A549 (cell line): ENCODE data around the gene SNAPIN. TPM values are rescaled to one million over a fixed set of nuclear protein-coding genes. Genes with fewer than 3 reads are reported as not detected.

ENCODE experiments used
- ATAC-seq, 2 experiments: fragments of 200-7000 bp in 1 of 2; fragments of >200 bp in 1 of 2; cut with Nextera tagmentation in 1 of 2; cut with Tn5 transposase in 1 of 2; 3 replicates each; pipeline versions ENCODE4 v1.8.0 to v1.9.1; 2018 to 2020; ENCODE audit warnings: mild to moderate bottlenecking in 1 of 2, moderate library complexity in 1 of 2
- CTCF ChIA-PET: fragments of 300-600 bp; sonication (Branson Sonifier 250); formaldehyde crosslinking; extraction: SDS; loops from one replicate; lab custom pipeline; 2021; ENCODE audit warnings: antibody characterized with exemption, inconsistent platforms; lab: Yijun Ruan, JAX
- POLR2A ChIA-PET: fragments of 350-600 bp; formaldehyde crosslinking; extraction: SDS; loops from one replicate; lab custom pipeline; 2021; ENCODE audit warnings: antibody characterized with exemption, inconsistent platforms; lab: Yijun Ruan, JAX
- DNase-seq, 2 experiments: peaks; one replicate each; pipeline versions ENCODE4 v3.0.0 to v3.0.0-alpha.2; 2011 to 2016; ENCODE audit warnings: low read depth in 1 of 2, low spot score in 1 of 2
- FAIRE-seq: peaks from 2 replicates; lab custom pipeline; 2011; peaks lifted over from hg19 to GRCh38; lab: Jason Lieb, UNC
- H3K27ac ChIP-seq, 2 experiments: fragments of >200 bp; sonication (Bioruptor Twin); formaldehyde crosslinking; 3 replicates each; pipeline ENCODE4 v1.5.1; 2016 to 2017
- H3K4me1 ChIP-seq: fragments of >200 bp; sonication (Bioruptor Twin); formaldehyde crosslinking; 3 replicates; pipeline ENCODE4 v1.6.1; 2016
- H3K4me2 ChIP-seq: fragments of >200 bp; sonication (Bioruptor Twin); formaldehyde crosslinking; 3 replicates; pipeline ENCODE4 v1.6.1; 2016
- H3K4me3 ChIP-seq: fragments of >200 bp; sonication (Bioruptor Twin); formaldehyde crosslinking; 3 replicates; pipeline ENCODE4 v1.5.1; 2016
- H3K9me3 ChIP-seq: fragments of >200 bp; sonication (Bioruptor Twin); formaldehyde crosslinking; 3 replicates; pipeline ENCODE4 v1.6.1; 2016
- ATOH8 ChIP-seq: fragments of 250-450 bp; sonication (Bioruptor Pico); IDR thresholded peaks from 2 replicates; pipeline ENCODE4 v1.5.0; 2020; ENCODE audit warnings: low read depth, mild to moderate bottlenecking, moderate library complexity
- CEBPB ChIP-seq, 2 experiments: fragments of >200 bp in 1 of 2; sonication (Bioruptor Twin) in 1 of 2; formaldehyde crosslinking in 1 of 2; IDR thresholded peaks; 2 replicates each; pipeline ENCODE4 v1.6.1; 2012 to 2016
- EHF ChIP-seq: fragments of 250-450 bp; sonication (Bioruptor Pico); IDR thresholded peaks from 2 replicates; pipeline ENCODE4 v1.5.0; 2020; ENCODE audit warnings: mild to moderate bottlenecking
- ELK1 ChIP-seq: fragments of 150-350 bp; IDR thresholded peaks from 2 replicates; pipeline ENCODE4 v1.6.1; 2014; ENCODE audit warnings: low read depth, mild to moderate bottlenecking, low read length
- ESRRA ChIP-seq: fragments of 150-350 bp; IDR thresholded peaks from 2 replicates; pipeline ENCODE4 v1.6.1; 2014; ENCODE audit warnings: mild to moderate bottlenecking, low read length, borderline replicate concordance
- GATA3 ChIP-seq: IDR thresholded peaks from 2 replicates; pipeline ENCODE4 v1.6.1; 2012; ENCODE audit warnings: borderline replicate concordance
- HOXA7 ChIP-seq: fragments of 250-450 bp; sonication (Bioruptor Pico); IDR thresholded peaks from 2 replicates; pipeline ENCODE4 v1.5.0; 2020; ENCODE audit warnings: mild to moderate bottlenecking, moderate library complexity
- HOXB5 ChIP-seq: fragments of 250-450 bp; sonication (Bioruptor Pico); IDR thresholded peaks from 2 replicates; pipeline ENCODE4 v1.5.0; 2020; ENCODE audit warnings: mild to moderate bottlenecking, moderate library complexity
- KDM1A ChIP-seq: fragments of 200-600 bp; sonication (generic); IDR thresholded peaks from 2 replicates; pipeline ENCODE4 v1.6.1; 2016; ENCODE audit warnings: low read depth, mild to moderate bottlenecking
- MAX ChIP-seq: IDR thresholded peaks from 2 replicates; pipeline ENCODE4 v1.6.1; 2012
- MYC ChIP-seq: IDR thresholded peaks from 2 replicates; pipeline ENCODE4 v1.6.1; 2012; ENCODE audit warnings: mild to moderate bottlenecking, inconsistent platforms, low read length, improper control_type of control experiment, borderline replicate concordance
- NFE2L2 ChIP-seq: fragments of 150-350 bp; conservative IDR thresholded peaks from 2 replicates; pipeline ENCODE4 v1.6.1; 2014; ENCODE audit warnings: low read length
- NPAS2 ChIP-seq: fragments of 250-450 bp; sonication (Bioruptor Pico); IDR thresholded peaks from 2 replicates; pipeline ENCODE4 v1.8.0; 2022; ENCODE audit warnings: mild to moderate bottlenecking, moderate library complexity, borderline replicate concordance
- NR3C1 ChIP-seq: fragments of >200 bp; sonication (Bioruptor Twin); formaldehyde crosslinking; IDR thresholded peaks from 3 replicates; pipeline ENCODE4 v1.6.1; 2017
- REST ChIP-seq: fragments of 200-600 bp; sonication (generic); IDR thresholded peaks from 2 replicates; pipeline ENCODE4 v1.6.1; 2016; ENCODE audit warnings: antibody characterized with exemption, mild to moderate bottlenecking, moderate library complexity
- RFX5 ChIP-seq: fragments of 450-650 bp; IDR thresholded peaks from 2 replicates; pipeline ENCODE4 v1.7.1; 2014; ENCODE audit warnings: antibody characterized with exemption, mild to moderate bottlenecking, moderate library complexity
- RNF2 ChIP-seq: fragments of 200-600 bp; sonication (generic); IDR thresholded peaks from 2 replicates; pipeline ENCODE4 v1.6.1; 2016; ENCODE audit warnings: low read depth, mild to moderate bottlenecking, antibody characterized with exemption, moderate library complexity, borderline replicate concordance
- ZFP36 ChIP-seq: fragments of 450-650 bp; IDR thresholded peaks from 2 replicates; pipeline ENCODE4 v1.6.1; 2014; ENCODE audit warnings: borderline replicate concordance; ENCODE audit not compliant: partially characterized antibody
- ZSCAN20 ChIP-seq: fragments of 250-450 bp; sonication (Bioruptor Pico); IDR thresholded peaks from 2 replicates; pipeline ENCODE4 v1.8.0; 2022; ENCODE audit warnings: mild to moderate bottlenecking, moderate library complexity
- WGBS: methylation state at CpG from one replicate; pipeline ENCODE4 v1.1.6; 2017; ENCODE audit errors: missing lambda C conversion rate; 5-methylcytosine and 5-hydroxymethylcytosine counted together
- polyA plus RNA-seq, 4 experiments: library from polyadenylated mRNA; depleted of rRNA in 3 of 4; stranded (reverse); fragments of >200 nt; fragmentation: RNase III in 1 of 4; extraction: RNeasy Plus Mini Kit Qiagen cat#74134 plus additional on column Dnase treatment in 1 of 4; gene quantifications; 2 replicates in 3 of 4; 3 replicates in 1 of 4; pipeline ENCODE4 v1.2.3, GENCODE V29; 2011 to 2017
- TF ChIP-seq, protein P1 (sequence below): fragments of >200 bp; sonication (Bioruptor Twin); formaldehyde crosslinking; IDR thresholded peaks from 3 replicates; pipeline ENCODE4 v1.5.1; 2016
- TF ChIP-seq, protein P2 (sequence below): fragments of 450-650 bp; IDR thresholded peaks from 2 replicates; pipeline ENCODE4 v1.6.1; 2014; ENCODE audit warnings: antibody characterized with exemption
- TF ChIP-seq, protein P3 (sequence below): IDR thresholded peaks from 2 replicates; pipeline ENCODE4 v1.6.1; 2012; ENCODE audit warnings: low read depth, borderline replicate concordance

The SNAPIN gene
- polyA plus RNA-seq, 2 of the 4 experiments (the other 2 are of a cell fraction) = 52.6 to 71.4 TPM

DNA sequence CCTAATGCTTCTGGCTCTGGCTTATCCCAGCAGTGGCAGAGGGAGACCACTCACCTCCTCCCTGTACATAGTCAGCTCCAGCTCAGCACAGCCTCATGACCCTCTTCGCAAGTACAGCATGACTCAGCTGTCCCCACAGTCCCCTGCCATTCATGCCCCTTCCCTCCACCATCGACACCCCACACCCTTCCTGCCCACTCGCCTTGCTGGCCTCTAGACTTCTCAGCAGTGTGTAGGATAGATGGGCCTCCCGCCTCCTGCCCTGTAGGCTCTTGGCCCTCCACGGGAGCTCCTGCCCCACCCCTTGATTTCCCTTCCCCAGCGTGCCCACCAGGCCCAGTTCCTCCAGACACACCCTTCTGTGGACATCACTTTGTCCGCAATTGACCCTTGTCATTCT is 29.8 kb downstream of the SNAPIN start:
- FAIRE-seq (no peak), ATAC-seq (no peak)
- Histone ChIP-seq H3K4me2 (no peak overlapping the region), H3K9me3 (no peaks in the 10 kb centered on the region), H3K4me1 (peaks cover 6% of the 10 kb centered on the region; the same call in 1 of the 3 replicates), H3K27ac (no peak overlapping the region; a peak in 1 of 6 replicates)
- POLR2A ChIA-PET = no interaction called here
- TF ChIP-seq, protein P1, sequence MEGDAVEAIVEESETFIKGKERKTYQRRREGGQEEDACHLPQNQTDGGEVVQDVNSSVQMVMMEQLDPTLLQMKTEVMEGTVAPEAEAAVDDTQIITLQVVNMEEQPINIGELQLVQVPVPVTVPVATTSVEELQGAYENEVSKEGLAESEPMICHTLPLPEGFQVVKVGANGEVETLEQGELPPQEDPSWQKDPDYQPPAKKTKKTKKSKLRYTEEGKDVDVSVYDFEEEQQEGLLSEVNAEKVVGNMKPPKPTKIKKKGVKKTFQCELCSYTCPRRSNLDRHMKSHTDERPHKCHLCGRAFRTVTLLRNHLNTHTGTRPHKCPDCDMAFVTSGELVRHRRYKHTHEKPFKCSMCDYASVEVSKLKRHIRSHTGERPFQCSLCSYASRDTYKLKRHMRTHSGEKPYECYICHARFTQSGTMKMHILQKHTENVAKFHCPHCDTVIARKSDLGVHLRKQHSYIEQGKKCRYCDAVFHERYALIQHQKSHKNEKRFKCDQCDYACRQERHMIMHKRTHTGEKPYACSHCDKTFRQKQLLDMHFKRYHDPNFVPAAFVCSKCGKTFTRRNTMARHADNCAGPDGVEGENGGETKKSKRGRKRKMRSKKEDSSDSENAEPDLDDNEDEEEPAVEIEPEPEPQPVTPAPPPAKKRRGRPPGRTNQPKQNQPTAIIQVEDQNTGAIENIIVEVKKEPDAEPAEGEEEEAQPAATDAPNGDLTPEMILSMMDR = no peak
- no peak for TF ChIP-seq HOXA7 (CRISPR knock-in tag)
- TF ChIP-seq RNF2 = no peak
- TF ChIP-seq EHF (CRISPR knock-in tag) = no peak
- TF ChIP-seq CEBPB (IDR thresholded peaks at IDR 0.05) = no peak
- TF ChIP-seq MYC = no peak
- TF ChIP-seq ELK1 = no peak
- TF ChIP-seq, all 56 proteins: peak for 0
- CTCF ChIA-PET = interaction anchor here (1.2 to 2.4 kb wide), 3 partner anchors 11 to 84 kb away, joined by 3 to 10 read pairs (median 5); no protein-coding TSS in a partner anchor
- H3K4me3 ChIP-seq = no peak overlapping the region
- DNase-seq = no peak
- WGBS = 89% methylated on average over 7 of the region's 7 CpGs

- WGBS = 90% methylated on average over 14 of the region's 18 CpGs
- ATAC-seq (no peak), DNase-seq (no peak), FAIRE-seq (no peak)
- CTCF ChIA-PET = interaction anchor here (0.6 to 2.4 kb wide), 8 partner anchors 9 to 278 kb away, joined by 3 to 10 read pairs (median 3); partner anchors contain the start of gene CREB3L4
- Histone ChIP-seq H3K4me3 (no peak overlapping the region), H3K4me2 (no peak overlapping the region), H3K27ac (peak overlapping the region in 1 of 2 experiments; percentile 14; a peak in 1 of 6 replicates), H3K9me3 (no peaks in the 10 kb centered on the region), H3K4me1 (0 out of 3 replicates have a peak, but pooled peaks cover 3% of the 10 kb centered on the region)
- TF ChIP-seq ZFP36 (no peak), MAX (no peak), ATOH8 (CRISPR knock-in tag) (no peak), NR3C1 (no peak), KDM1A (no peak), RNF2 (no peak)
- POLR2A ChIA-PET = no interaction called here
Measured at GRCh38 chr1:153688736-153689328, 30.3 kb downstream of the SNAPIN start.

GRCh38 chr1:153693466-153693865 is 35.0 kb downstream of the SNAPIN start:
- Histone ChIP-seq H3K9me3 (no peaks in the 10 kb centered on the region), H3K4me3 (no peak overlapping the region), H3K4me2 (no peak overlapping the region), H3K27ac (no peak overlapping the region), H3K4me1 (peaks cover 19% of the 10 kb centered on the region)
- DNase-seq (no peak), FAIRE-seq (no peak), ATAC-seq (no peak)
- 76% methylated on average over 2 of the region's 4 CpGs for WGBS
- ChIA-PET POLR2A (interaction anchor here (0.9 kb wide), 1 partner anchor 34 kb away, joined by 3 read pairs; the partner anchor contains the start of gene INTS3), CTCF (interaction anchor here (1.2 to 2.4 kb wide), 2 partner anchors 12 to 15 kb away, joined by 3 to 8 read pairs; partner anchors contain the start of gene NPR1)
- no peak for TF ChIP-seq NFE2L2
- TF ChIP-seq GATA3 = no peak
- TF ChIP-seq ESRRA = no peak
- TF ChIP-seq RFX5 = no peak
- TF ChIP-seq REST = no peak
- no peak for TF ChIP-seq HOXB5 (CRISPR knock-in tag)
- TF ChIP-seq, protein P2, sequence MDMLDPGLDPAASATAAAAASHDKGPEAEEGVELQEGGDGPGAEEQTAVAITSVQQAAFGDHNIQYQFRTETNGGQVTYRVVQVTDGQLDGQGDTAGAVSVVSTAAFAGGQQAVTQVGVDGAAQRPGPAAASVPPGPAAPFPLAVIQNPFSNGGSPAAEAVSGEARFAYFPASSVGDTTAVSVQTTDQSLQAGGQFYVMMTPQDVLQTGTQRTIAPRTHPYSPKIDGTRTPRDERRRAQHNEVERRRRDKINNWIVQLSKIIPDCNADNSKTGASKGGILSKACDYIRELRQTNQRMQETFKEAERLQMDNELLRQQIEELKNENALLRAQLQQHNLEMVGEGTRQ = no peak
- TF ChIP-seq ZSCAN20 (CRISPR knock-in tag) = no peak
- no peak for TF ChIP-seq NPAS2
- no peak for TF ChIP-seq MYC
- no peak for TF ChIP-seq EHF (CRISPR knock-in tag)
- TF ChIP-seq MAX = no peak
- TF ChIP-seq, protein P3, sequence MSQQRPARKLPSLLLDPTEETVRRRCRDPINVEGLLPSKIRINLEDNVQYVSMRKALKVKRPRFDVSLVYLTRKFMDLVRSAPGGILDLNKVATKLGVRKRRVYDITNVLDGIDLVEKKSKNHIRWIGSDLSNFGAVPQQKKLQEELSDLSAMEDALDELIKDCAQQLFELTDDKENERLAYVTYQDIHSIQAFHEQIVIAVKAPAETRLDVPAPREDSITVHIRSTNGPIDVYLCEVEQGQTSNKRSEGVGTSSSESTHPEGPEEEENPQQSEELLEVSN = no peak
